RWPE2 (cell line): ENCODE results near the gene MANF.

Experiments
- ATAC-seq: fragments of 200-7000 bp; cut with Tn5 transposase; 3 replicates; pipeline ENCODE4 v1.9.1; 2021; ENCODE audit warnings: low read depth
- DNase-seq: peaks from one replicate; pipeline ENCODE4 v3.0.0-alpha.2; 2020; ENCODE audit warnings: low spot score
- H3K27ac ChIP-seq: fragments of 450-650 bp; 2 replicates; pipeline ENCODE4 v1.5.1; 2017; ENCODE audit warnings: mild to moderate bottlenecking; ENCODE audit not compliant: poor library complexity, severe bottlenecking
- H3K27me3 ChIP-seq: fragments of 250-450 bp; sonication (Bioruptor Pico); 2 replicates; pipeline ENCODE4 v1.5.1; 2021; ENCODE audit warnings: mild to moderate bottlenecking, moderate library complexity; ENCODE audit not compliant: insufficient read depth, poor library complexity, severe bottlenecking
- H3K36me3 ChIP-seq: fragments of 250-450 bp; sonication (Bioruptor Pico); 2 replicates; pipeline ENCODE4 v1.5.1; 2020; ENCODE audit warnings: low read depth, mild to moderate bottlenecking, moderate library complexity
- H3K4me1 ChIP-seq: fragments of 250-450 bp; sonication (Bioruptor Pico); 2 replicates; pipeline ENCODE4 v1.5.1; 2021; ENCODE audit warnings: mild to moderate bottlenecking, moderate library complexity; ENCODE audit not compliant: insufficient read depth, poor library complexity, severe bottlenecking
- H3K4me3 ChIP-seq: fragments of 250-450 bp; sonication (Bioruptor Pico); 2 replicates; pipeline ENCODE4 v1.5.1; 2021; ENCODE audit warnings: mild to moderate bottlenecking, moderate library complexity; ENCODE audit not compliant: severe bottlenecking
- H3K9me3 ChIP-seq: fragments of 250-450 bp; sonication (Bioruptor Pico); 2 replicates; pipeline ENCODE4 v1.5.1; 2021; ENCODE audit warnings: mild to moderate bottlenecking, moderate library complexity; ENCODE audit not compliant: severe bottlenecking
- TF ChIP-seq, protein P1 (sequence below): fragments of 450-650 bp; IDR thresholded peaks from one replicate; pipeline ENCODE4 v1.5.1; 2017; ENCODE audit warnings: mild to moderate bottlenecking, moderate library complexity; ENCODE audit not compliant: poor library complexity, severe bottlenecking

Gene MANF

DNA sequence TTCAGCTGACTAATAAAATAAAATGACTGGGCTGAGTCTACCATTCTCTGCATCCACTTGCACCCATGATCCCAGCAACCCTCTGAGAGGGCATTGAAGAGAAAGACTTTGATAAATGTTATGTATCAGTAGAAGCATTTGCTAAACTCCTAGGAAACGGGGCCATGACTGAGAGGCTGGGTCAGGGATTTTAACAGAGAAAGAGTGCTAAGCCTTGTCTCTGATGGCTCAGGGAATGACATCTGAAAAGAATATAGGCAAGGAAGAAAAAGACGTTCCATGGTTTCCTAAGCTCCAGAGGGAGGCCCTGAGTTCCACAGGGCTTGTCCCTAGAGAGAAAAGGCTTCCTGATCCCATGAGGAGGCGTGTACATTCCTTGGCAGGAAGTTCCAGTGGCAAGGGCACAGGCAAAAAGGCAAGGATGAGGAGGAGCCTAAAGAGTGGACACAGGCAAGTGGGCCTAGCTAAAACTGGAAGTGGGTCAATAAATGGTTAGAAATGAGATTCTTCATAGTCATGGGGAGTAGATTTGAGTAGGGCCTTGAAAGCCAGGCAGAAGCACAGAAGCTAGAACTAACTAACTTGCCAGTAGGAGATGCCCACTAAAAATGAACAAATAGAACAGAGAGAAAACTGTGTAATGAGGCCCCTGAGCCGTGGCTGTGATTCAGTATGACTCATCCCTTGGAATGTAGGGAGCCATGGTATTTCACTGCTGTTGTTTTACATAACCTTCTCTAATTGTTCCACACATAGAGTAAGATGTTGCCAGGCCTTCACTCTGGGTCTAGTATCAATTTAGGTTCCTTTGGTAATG lies 44.9 kb upstream of the MANF start:
- Histone ChIP-seq H3K27me3 (no peaks in the 10 kb centered on the region), H3K27ac (peak overlapping the region; percentile 84), H3K36me3 (no peaks in the 10 kb centered on the region), H3K4me3 (no peak overlapping the region), H3K9me3 (no peaks in the 10 kb centered on the region), H3K4me1 (peaks cover 24% of the 10 kb centered on the region)
- DNase-seq = no peak
- TF ChIP-seq, protein P1, sequence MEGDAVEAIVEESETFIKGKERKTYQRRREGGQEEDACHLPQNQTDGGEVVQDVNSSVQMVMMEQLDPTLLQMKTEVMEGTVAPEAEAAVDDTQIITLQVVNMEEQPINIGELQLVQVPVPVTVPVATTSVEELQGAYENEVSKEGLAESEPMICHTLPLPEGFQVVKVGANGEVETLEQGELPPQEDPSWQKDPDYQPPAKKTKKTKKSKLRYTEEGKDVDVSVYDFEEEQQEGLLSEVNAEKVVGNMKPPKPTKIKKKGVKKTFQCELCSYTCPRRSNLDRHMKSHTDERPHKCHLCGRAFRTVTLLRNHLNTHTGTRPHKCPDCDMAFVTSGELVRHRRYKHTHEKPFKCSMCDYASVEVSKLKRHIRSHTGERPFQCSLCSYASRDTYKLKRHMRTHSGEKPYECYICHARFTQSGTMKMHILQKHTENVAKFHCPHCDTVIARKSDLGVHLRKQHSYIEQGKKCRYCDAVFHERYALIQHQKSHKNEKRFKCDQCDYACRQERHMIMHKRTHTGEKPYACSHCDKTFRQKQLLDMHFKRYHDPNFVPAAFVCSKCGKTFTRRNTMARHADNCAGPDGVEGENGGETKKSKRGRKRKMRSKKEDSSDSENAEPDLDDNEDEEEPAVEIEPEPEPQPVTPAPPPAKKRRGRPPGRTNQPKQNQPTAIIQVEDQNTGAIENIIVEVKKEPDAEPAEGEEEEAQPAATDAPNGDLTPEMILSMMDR = no peak
- peak; percentile 93 for ATAC-seq

DNA sequence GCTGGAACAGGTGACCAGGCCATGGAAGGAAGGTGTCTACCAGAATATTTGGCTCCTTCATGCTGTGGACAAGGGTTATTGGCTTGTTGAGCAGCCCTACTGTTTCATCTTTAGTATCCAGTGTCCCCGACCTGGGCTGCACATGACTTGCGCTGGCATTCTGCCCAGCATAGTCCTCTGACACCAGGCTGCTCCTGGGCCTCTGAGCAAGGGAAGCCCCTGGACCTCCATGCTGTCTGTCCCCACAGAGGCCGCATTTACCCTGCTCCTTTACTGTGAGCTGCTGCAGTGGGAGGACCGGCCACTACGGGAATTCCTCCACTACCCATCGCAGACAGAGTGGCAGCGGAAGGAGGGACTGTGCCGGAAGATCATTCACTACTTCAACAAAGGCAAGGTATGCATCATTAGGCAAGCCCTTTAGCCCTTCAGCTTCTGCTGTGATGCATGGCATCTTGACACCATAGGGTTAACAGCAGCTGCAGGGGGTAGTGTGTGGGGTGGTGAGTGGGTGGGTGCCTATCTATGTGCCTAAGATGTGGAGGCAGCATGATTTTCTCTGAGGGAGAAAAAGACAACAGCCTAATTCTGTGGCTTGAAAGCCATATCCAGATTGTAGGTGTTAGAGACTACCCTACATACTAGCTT lies 44.0 kb upstream of the MANF start:
- H3K27me3 ChIP-seq = no peaks in the 10 kb centered on the region
- TF ChIP-seq, protein P1 = no peak
- H3K27ac ChIP-seq = peak overlapping the region; percentile 84
- no peaks in the 10 kb centered on the region for H3K9me3 ChIP-seq
- DNase-seq (no peak), ATAC-seq (no peak)
- no peaks in the 10 kb centered on the region for H3K36me3 ChIP-seq
- H3K4me1 ChIP-seq = peaks cover 24% of the 10 kb centered on the region
- H3K4me3 ChIP-seq = no peak overlapping the region

DNA sequence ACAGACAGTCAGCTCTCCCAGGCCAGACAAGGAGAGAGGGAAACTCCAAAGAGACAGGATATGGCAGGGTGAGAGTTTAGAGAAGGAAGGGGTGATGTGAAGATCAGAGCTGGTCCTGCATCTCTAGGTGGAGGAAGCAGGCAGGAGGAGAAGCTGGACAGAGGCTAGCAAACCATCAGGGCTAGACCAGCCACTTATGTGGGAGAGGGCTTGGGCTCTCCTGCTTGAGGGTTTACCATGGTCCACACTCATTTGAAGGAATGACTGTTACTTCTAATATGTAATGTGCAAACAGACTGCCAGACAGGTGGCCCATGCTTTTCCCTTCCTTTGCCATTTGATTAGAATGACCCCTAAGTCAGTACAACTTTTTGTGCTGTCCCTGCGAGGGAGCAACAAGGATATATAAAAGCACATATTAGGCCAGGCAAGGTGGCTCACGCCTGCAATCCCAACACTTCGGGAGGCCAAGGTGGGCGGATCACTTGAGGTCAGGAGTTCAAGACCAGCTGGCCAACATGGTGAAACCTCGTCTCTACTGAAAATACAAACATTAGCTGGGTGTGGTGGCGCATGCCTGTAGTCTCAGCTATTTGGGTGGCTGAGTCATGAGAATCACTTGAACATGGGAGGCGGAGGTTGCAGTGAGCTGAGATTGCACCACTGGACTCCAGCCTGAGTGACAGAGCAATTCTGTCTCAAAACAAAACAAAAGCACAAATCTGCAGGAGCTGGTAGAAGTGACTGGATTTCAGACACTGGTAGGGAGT lies 41.0 kb upstream of the MANF start:
- Histone ChIP-seq H3K27me3 (no peaks in the 10 kb centered on the region), H3K27ac (no peak overlapping the region), H3K9me3 (no peaks in the 10 kb centered on the region), H3K4me3 (no peak overlapping the region), H3K4me1 (peaks cover 24% of the 10 kb centered on the region), H3K36me3 (no peaks in the 10 kb centered on the region)
- ATAC-seq = peak; percentile 41
- DNase-seq = no peak
- TF ChIP-seq, protein P1 = no peak

DNA sequence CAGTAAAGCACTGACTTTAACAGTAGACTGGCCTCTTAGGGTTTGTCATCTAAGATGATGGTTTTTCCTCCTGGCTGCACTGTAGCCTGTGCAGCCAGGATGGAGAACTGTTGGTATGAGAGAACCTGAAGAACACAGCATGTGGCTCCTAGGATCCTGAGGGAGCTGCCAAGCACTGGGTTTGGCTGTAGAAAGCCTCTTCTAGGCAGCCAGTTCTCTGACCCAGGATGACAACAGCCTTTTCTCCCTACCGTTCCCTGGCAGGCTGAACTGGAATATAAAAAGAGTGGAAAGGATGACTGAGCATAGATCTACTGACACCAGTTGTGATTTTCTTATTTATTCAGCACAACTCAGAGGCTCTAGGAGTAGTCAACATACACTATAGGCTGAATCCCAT lies 34.3 kb upstream of the MANF start:
- no peak for ATAC-seq
- Histone ChIP-seq H3K4me3 (no peak overlapping the region), H3K36me3 (no peaks in the 10 kb centered on the region), H3K4me1 (peaks cover under 1% of the 10 kb centered on the region), H3K27me3 (no peaks in the 10 kb centered on the region), H3K27ac (no peak overlapping the region), H3K9me3 (no peaks in the 10 kb centered on the region)
- no peak for DNase-seq
- TF ChIP-seq, protein P1 = no peak
